HS-27A (cell line): ENCODE measurements around the gene SYT2.
A peak's percentile ranks its signal among the peaks of the same experiment; 100 is the strongest.
"Not testable (repeated sequence)": the region's sequence is repeated elsewhere in the genome, so short reads cannot be mapped to it uniquely, and the experiment has no call there.

Source experiments
- DNase-seq: peaks from one replicate; pipeline ENCODE4 v3.0.0-alpha.2; 2012; ENCODE audit warnings: low read depth, missing footprints

SYT2 gene

GRCh38 chr1:202623075-202623474 lies 87.2 kb downstream of the SYT2 start:
- DNase-seq, result no peak

- DNase-seq, result no peak
These were observed 87.9 kb downstream of the SYT2 start for GRCh38 chr1:202622388-202622787.

- DNase-seq, result no peak
These were observed 88.8 kb downstream of the SYT2 start for GRCh38 chr1:202621446-202621845.

- not testable (repeated sequence) for DNase-seq
These were observed 90.2 kb downstream of the SYT2 start for GRCh38 chr1:202620036-202620435.

- DNase-seq, result no peak
These were observed 90.7 kb downstream of the SYT2 start for GRCh38 chr1:202619505-202619904.

- not testable (repeated sequence) for DNase-seq
These were observed 91.2 kb downstream of the SYT2 start for GRCh38 chr1:202619012-202619411.

GRCh38 chr1:202616355-202616915 lies 93.8 kb downstream of the SYT2 start:
- DNase-seq, result no peak

GRCh38 chr1:202615501-202616354 lies 94.5 kb downstream of the SYT2 start:
- peak; percentile 66 for DNase-seq

GRCh38 chr1:202615208-202615500 lies 95.1 kb downstream of the SYT2 start:
- not testable (repeated sequence) for DNase-seq

- not testable (repeated sequence) for DNase-seq
These were observed 95.7 kb downstream of the SYT2 start for GRCh38 chr1:202614363-202615207.

GRCh38 chr1:202613571-202613970 lies 96.7 kb downstream of the SYT2 start:
- no peak for DNase-seq

GRCh38 chr1:202612036-202612435 lies 98.2 kb downstream of the SYT2 start:
- not testable (repeated sequence) for DNase-seq

- no peak for DNase-seq
These were observed 104.7 kb downstream of the SYT2 start for GRCh38 chr1:202605515-202605914.

- DNase-seq, result no peak
These were observed 106.8 kb downstream of the SYT2 start for GRCh38 chr1:202603435-202603834.

- no peak for DNase-seq
These were observed 109.7 kb downstream of the SYT2 start for GRCh38 chr1:202600432-202601041.

GRCh38 chr1:202599669-202600431 lies 110.4 kb downstream of the SYT2 start:
- no peak for DNase-seq

- DNase-seq, result no peak
These were observed 113.0 kb downstream of the SYT2 start for GRCh38 chr1:202597090-202597761.

GRCh38 chr1:202596638-202597037 lies 113.6 kb downstream of the SYT2 start:
- no peak for DNase-seq

- DNase-seq, result no peak
These were observed 116.4 kb downstream of the SYT2 start for GRCh38 chr1:202593845-202594244.

- DNase-seq, result no peak
These were observed 118.1 kb downstream of the SYT2 start for GRCh38 chr1:202592146-202592545.

GRCh38 chr1:202591515-202591914 lies 118.7 kb downstream of the SYT2 start:
- DNase-seq, result no peak
